ENCODE results near the gene NCF2. TPM values are rescaled to one million over a fixed set of nuclear protein-coding genes. Genes with fewer than 3 reads are reported as not detected.

Gene NCF2
- total and polyA plus RNA-seq, 2 donors (not counting 1 experiment from before 2014, with no cell fraction given), result 0.43 to 2.6 TPM

DNA sequence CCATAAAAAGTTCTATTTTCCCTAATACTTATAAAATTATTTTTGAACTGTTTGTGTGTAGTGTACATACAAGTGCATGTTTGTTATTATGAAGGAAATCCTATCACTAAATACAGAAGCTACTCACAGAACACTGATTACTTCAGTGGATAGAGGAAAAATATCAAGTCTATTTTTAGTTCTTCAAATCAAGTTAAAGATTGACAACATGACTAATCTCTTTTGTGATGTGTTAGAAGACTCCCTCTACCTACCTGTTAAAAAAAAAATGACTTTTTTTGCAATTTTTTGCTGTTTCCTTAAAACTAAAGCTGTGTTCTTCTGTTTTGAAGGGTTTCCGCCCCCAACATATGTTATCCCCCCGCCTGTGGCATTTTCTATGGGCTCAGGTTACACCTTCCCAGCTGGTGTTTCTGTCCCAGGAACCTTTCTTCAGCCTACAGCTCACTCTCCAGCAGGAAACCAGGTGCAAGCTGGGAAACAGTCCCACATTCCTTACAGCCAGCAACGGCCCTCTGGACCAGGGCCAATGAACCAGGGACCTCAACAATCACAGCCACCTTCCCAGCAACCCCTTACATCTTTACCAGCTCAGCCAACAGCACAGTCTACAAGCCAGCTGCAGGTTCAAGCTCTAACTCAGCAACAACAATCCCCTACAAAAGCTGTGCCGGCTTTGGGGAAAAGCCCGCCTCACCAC is 45.5 kb downstream of the NCF2 start:
- H3K4me1 ChIP-seq (ENCODE audit: control insufficient read depth, extremely low read depth, insufficient read depth, low read length), result no peaks in the 10 kb centered on the region
- H4K20me1 ChIP-seq (ENCODE audit: control insufficient read depth, extremely low read depth, insufficient read depth, low read length), result no peaks in the 10 kb centered on the region
- peaks cover 9% of the 10 kb centered on the region for H3K36me3 ChIP-seq (ENCODE audit: control insufficient read depth, insufficient read depth, low read length)
- no peak for TF ChIP-seq EZH2 (IDR thresholded peaks at IDR 0.05; ENCODE audit: low read length, missing control alignments)
- TF ChIP-seq, protein P1, sequence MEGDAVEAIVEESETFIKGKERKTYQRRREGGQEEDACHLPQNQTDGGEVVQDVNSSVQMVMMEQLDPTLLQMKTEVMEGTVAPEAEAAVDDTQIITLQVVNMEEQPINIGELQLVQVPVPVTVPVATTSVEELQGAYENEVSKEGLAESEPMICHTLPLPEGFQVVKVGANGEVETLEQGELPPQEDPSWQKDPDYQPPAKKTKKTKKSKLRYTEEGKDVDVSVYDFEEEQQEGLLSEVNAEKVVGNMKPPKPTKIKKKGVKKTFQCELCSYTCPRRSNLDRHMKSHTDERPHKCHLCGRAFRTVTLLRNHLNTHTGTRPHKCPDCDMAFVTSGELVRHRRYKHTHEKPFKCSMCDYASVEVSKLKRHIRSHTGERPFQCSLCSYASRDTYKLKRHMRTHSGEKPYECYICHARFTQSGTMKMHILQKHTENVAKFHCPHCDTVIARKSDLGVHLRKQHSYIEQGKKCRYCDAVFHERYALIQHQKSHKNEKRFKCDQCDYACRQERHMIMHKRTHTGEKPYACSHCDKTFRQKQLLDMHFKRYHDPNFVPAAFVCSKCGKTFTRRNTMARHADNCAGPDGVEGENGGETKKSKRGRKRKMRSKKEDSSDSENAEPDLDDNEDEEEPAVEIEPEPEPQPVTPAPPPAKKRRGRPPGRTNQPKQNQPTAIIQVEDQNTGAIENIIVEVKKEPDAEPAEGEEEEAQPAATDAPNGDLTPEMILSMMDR (conservative IDR thresholded peaks at IDR 0.05 in 1 of 2, IDR thresholded peaks at IDR 0.05 in 1 of 2; ENCODE audit: low read depth in 1 of 2, low read length in 2 of 2), result no peak
- no peak overlapping the region for H2AFZ ChIP-seq (ENCODE audit: low read length)
- H3K9ac ChIP-seq (ENCODE audit: insufficient read depth, low read length), result no peak overlapping the region
- no peaks in the 10 kb centered on the region for H3K9me3 ChIP-seq (ENCODE audit: control insufficient read depth, insufficient read depth, low read depth, low read length)
- H3K27me3 ChIP-seq (ENCODE audit: control insufficient read depth, insufficient read depth, low read length), result no peaks in the 10 kb centered on the region
- no peak overlapping the region for H3K4me2 ChIP-seq (ENCODE audit: extremely low read depth, insufficient read depth, low read length)
- DNase-seq (ENCODE audit: low read depth in 2 of 2), result no peak
- H3K4me3 ChIP-seq (replicated peaks in 1 of 4; ENCODE audit: control extremely low read depth in 1 of 4, insufficient read depth in 1 of 4, low read depth in 3 of 4, low read length in 4 of 4), result no peak overlapping the region
- no peaks in the 10 kb centered on the region for H3K79me2 ChIP-seq (ENCODE audit: control insufficient read depth, insufficient read depth, low read length)
- no peak overlapping the region for H3K27ac ChIP-seq (ENCODE audit: insufficient read depth, low read length)

DNA sequence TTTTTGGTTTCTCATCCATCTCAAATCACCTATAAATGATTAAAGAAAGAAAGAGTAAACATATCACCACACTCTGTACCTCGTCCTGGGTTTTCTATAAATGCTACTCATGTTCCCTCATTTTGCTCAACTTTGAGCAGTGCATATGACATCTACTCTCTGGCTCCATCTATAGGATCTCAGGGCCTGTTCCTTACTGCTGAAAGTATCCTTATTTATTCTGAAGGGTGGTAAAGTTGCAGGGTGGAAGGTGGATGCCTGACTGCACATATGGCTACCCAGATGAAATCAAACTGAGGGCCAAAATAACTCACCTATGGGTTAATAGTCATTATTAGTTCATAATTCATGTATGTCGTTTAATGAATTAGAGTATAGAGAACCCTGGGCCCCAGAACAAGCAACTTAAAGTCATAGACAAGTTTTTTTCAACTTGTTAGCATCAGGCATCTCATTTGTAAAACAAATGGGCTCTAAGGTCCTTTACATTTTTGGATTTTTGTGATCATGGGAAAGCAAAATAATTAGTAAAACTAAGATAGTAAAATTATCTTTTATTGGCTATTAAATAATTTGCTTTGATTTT is 46.5 kb downstream of the NCF2 start:
- Histone ChIP-seq H3K4me3 (replicated peaks in 1 of 4; ENCODE audit: control extremely low read depth in 1 of 4, insufficient read depth in 1 of 4, low read depth in 3 of 4, low read length in 4 of 4) (no peak overlapping the region), H3K4me2 (ENCODE audit: extremely low read depth, insufficient read depth, low read length) (no peak overlapping the region)
- peak; percentile 56 to 81 for DNase-seq (ENCODE audit: low read depth in 2 of 2)

DNA sequence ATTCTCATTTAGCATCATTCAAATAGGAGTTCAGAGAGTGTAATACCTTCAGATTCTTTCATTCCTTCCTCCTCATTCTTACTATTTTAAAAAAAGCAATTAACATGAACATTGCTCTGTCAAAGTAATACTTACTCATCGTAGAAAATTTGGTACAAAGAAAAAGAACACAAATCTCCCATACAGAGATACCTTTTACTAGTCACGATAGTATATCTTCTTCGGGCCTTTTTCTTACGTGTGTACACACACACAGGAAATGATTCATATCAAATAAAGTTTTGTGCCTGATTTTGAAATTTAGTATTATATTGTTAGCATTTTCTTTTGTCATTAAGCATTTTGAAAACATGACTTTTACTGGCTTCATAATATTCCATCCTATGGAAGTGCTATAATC is 52.9 kb downstream of the NCF2 start:
- H3K36me3 ChIP-seq (ENCODE audit: control insufficient read depth, insufficient read depth, low read length), result peaks cover 8% of the 10 kb centered on the region
- no peak overlapping the region for H3K4me2 ChIP-seq (ENCODE audit: extremely low read depth, insufficient read depth, low read length)
- H3K4me1 ChIP-seq (ENCODE audit: control insufficient read depth, extremely low read depth, insufficient read depth, low read length), result no peaks in the 10 kb centered on the region
- H3K9ac ChIP-seq (ENCODE audit: insufficient read depth, low read length), result no peak overlapping the region
- no peaks in the 10 kb centered on the region for H3K9me3 ChIP-seq (ENCODE audit: control insufficient read depth, insufficient read depth, low read depth, low read length)
- no peak overlapping the region for H3K27ac ChIP-seq (ENCODE audit: insufficient read depth, low read length)
- TF ChIP-seq, protein P1 (conservative IDR thresholded peaks at IDR 0.05 in 1 of 2, IDR thresholded peaks at IDR 0.05 in 1 of 2; ENCODE audit: low read depth in 1 of 2, low read length in 2 of 2), result no peak
- TF ChIP-seq EZH2 (IDR thresholded peaks at IDR 0.05; ENCODE audit: low read length, missing control alignments), result no peak
- no peaks in the 10 kb centered on the region for H3K79me2 ChIP-seq (ENCODE audit: control insufficient read depth, insufficient read depth, low read length)
- no peak overlapping the region for H2AFZ ChIP-seq (ENCODE audit: low read length)
- no peaks in the 10 kb centered on the region for H4K20me1 ChIP-seq (ENCODE audit: control insufficient read depth, extremely low read depth, insufficient read depth, low read length)
- DNase-seq (ENCODE audit: low read depth in 2 of 2), result no peak
- H3K4me3 ChIP-seq (replicated peaks in 1 of 4; ENCODE audit: control extremely low read depth in 1 of 4, insufficient read depth in 1 of 4, low read depth in 3 of 4, low read length in 4 of 4), result no peak overlapping the region
- H3K27me3 ChIP-seq (ENCODE audit: control insufficient read depth, insufficient read depth, low read length), result no peaks in the 10 kb centered on the region

More for the DNA sequence above, 46.5 kb downstream of the NCF2 start:
- Histone ChIP-seq H3K9me3 (ENCODE audit: control insufficient read depth, insufficient read depth, low read depth, low read length) (no peaks in the 10 kb centered on the region), H2AFZ (ENCODE audit: low read length) (no peak overlapping the region), H3K9ac (ENCODE audit: insufficient read depth, low read length) (no peak overlapping the region), H3K79me2 (ENCODE audit: control insufficient read depth, insufficient read depth, low read length) (no peaks in the 10 kb centered on the region), H3K36me3 (ENCODE audit: control insufficient read depth, insufficient read depth, low read length) (peaks cover 11% of the 10 kb centered on the region), H3K4me1 (ENCODE audit: control insufficient read depth, extremely low read depth, insufficient read depth, low read length) (no peaks in the 10 kb centered on the region), H3K27ac (ENCODE audit: insufficient read depth, low read length) (no peak overlapping the region), H4K20me1 (ENCODE audit: control insufficient read depth, extremely low read depth, insufficient read depth, low read length) (no peaks in the 10 kb centered on the region), H3K27me3 (ENCODE audit: control insufficient read depth, insufficient read depth, low read length) (no peaks in the 10 kb centered on the region)
- TF ChIP-seq, protein P1 (conservative IDR thresholded peaks at IDR 0.05 in 1 of 2, IDR thresholded peaks at IDR 0.05 in 1 of 2; ENCODE audit: low read depth in 1 of 2, low read length in 2 of 2), result peak; percentile 84 to 90
- no peak for TF ChIP-seq EZH2 (IDR thresholded peaks at IDR 0.05; ENCODE audit: low read length, missing control alignments)

All from fibroblast of lung (primary cell).